H1 (cell line): ENCODE data around the gene GDF9.

ENCODE experiments used
- BRCA1 ChIP-seq: IDR thresholded peaks from 2 replicates; pipeline ENCODE4 v1.6.1; 2012; ENCODE audit warnings: low read depth, low read length, improper control_type of control experiment
- CREB1 ChIP-seq: IDR thresholded peaks from 2 replicates; pipeline ENCODE4 v1.6.1; 2012; ENCODE audit warnings: inconsistent platforms
- EZH2 ChIP-seq: fragments of 200-600 bp; sonication (generic); IDR thresholded peaks from 2 replicates; pipeline ENCODE4 v1.7.1; 2012; ENCODE audit warnings: low read depth, mild to moderate bottlenecking, moderate library complexity, low read length, inconsistent platforms; ENCODE audit not compliant: severe bottlenecking
- MAFK ChIP-seq: IDR thresholded peaks from 2 replicates; pipeline ENCODE4 v1.6.1; 2012; ENCODE audit warnings: low read depth, mild to moderate bottlenecking, improper control_type of control experiment, low read length
- POLR2AphosphoS5 ChIP-seq: IDR thresholded peaks from 2 replicates; pipeline ENCODE4 v1.6.1; 2011; ENCODE audit warnings: low read depth, low read length
- POU5F1 ChIP-seq: IDR thresholded peaks from 2 replicates; pipeline ENCODE4 v1.6.1; 2011; ENCODE audit warnings: low read depth, mild to moderate bottlenecking, low read length, moderate library complexity
- RXRA ChIP-seq: IDR thresholded peaks from 2 replicates; pipeline ENCODE4 v1.6.1; 2011; ENCODE audit warnings: low read depth, mild to moderate bottlenecking, low read length, moderate library complexity; ENCODE audit not compliant: insufficient read depth
- SIN3A ChIP-seq, 2 experiments: IDR thresholded peaks in 1 of 2; conservative IDR thresholded peaks in 1 of 2; 2 replicates each; pipeline ENCODE4 v1.6.1; 2011 to 2012; ENCODE audit warnings: low read length in 2 of 2, improper control_type of control experiment in 1 of 2, low read depth in 1 of 2, mild to moderate bottlenecking in 1 of 2
- TF ChIP-seq, protein P1 (sequence below), 3 experiments: IDR thresholded peaks; 1 replicate in 2 of 3; 2 replicates in 1 of 3; pipeline versions ENCODE4 v1.5.1 to v1.6.1; 2011; ENCODE audit warnings: low read length in 3 of 3, mild to moderate bottlenecking in 3 of 3, inconsistent platforms in 2 of 3, low read depth in 1 of 3, moderate library complexity in 1 of 3; ENCODE audit not compliant: insufficient read depth in 1 of 3; ENCODE audit errors: control extremely low read depth in 1 of 3

DNA sequence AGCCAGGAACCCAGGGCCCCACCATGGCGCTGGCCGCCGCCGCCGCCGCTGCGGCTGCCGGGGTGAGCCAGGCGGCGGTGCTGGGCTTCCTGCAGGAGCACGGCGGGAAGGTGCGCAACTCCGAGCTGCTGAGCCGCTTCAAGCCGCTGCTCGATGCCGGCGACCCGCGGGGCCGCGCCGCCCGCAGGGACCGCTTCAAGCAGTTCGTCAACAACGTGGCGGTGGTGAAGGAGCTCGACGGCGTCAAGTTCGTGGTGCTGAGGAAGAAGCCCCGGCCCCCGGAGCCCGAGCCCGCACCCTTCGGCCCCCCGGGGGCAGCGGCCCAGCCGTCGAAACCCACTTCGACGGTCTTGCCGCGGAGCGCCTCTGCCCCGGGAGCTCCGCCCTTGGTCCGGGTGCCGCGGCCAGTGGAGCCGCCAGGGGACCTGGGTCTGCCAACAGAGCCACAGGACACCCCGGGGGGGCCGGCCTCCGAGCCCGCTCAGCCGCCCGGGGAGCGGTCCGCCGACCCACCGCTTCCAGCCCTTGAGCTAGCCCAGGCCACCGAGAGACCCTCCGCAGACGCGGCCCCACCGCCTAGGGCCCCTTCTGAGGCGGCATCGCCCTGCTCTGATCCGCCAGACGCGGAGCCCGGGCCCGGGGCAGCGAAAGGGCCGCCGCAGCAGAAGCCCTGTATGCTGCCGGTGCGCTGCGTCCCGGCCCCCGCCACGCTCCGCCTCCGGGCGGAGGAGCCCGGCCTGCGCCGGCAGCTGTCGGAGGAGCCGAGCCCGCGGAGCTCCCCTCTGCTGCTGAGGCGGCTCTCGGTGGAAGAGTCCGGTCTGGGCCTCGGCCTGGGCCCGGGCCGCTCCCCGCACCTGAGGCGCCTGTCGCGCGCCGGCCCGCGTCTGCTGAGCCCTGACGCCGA, 52.4 kb downstream of the GDF9 start:
- TF ChIP-seq, protein P1, sequence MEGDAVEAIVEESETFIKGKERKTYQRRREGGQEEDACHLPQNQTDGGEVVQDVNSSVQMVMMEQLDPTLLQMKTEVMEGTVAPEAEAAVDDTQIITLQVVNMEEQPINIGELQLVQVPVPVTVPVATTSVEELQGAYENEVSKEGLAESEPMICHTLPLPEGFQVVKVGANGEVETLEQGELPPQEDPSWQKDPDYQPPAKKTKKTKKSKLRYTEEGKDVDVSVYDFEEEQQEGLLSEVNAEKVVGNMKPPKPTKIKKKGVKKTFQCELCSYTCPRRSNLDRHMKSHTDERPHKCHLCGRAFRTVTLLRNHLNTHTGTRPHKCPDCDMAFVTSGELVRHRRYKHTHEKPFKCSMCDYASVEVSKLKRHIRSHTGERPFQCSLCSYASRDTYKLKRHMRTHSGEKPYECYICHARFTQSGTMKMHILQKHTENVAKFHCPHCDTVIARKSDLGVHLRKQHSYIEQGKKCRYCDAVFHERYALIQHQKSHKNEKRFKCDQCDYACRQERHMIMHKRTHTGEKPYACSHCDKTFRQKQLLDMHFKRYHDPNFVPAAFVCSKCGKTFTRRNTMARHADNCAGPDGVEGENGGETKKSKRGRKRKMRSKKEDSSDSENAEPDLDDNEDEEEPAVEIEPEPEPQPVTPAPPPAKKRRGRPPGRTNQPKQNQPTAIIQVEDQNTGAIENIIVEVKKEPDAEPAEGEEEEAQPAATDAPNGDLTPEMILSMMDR (IDR thresholded peaks at IDR 0.05; ENCODE audit: control extremely low read depth in 1 of 3, insufficient read depth in 1 of 3, low read depth in 1 of 3, low read length in 3 of 3), result no peak
- TF ChIP-seq SIN3A (conservative IDR thresholded peaks at IDR 0.05 in 1 of 2, IDR thresholded peaks at IDR 0.05 in 1 of 2; ENCODE audit: low read depth in 1 of 2, low read length in 2 of 2), result no peak
- no peak for TF ChIP-seq MAFK
- TF ChIP-seq EZH2, result peak; percentile 54
- TF ChIP-seq BRCA1, result no peak
- no peak for TF ChIP-seq RXRA
- TF ChIP-seq CREB1, result no peak
- no peak for TF ChIP-seq POU5F1
- no peak for TF ChIP-seq POLR2AphosphoS5
